Measurements from ENCODE around the gene PKHD1. TPM values are rescaled to one million over a fixed set of nuclear protein-coding genes. Genes with fewer than 3 reads are reported as not detected.

PKHD1 gene
- total and polyA plus RNA-seq, 2 of the 8 experiments (the other 6 are each of a cell fraction or from before 2014, with no cell fraction given) = 0.06 to 0.09 TPM

GRCh38 chr6:52074155-52074554 is 13.3 kb downstream of the PKHD1 start (continued):
- no peak for TF ChIP-seq BCL11A (IDR thresholded peaks at IDR 0.05; ENCODE audit: low read depth in 2 of 2, low read length in 2 of 2)
- no peak for TF ChIP-seq SAP30 (IDR thresholded peaks at IDR 0.05; ENCODE audit: insufficient read depth, insufficient replicate concordance, low read length)
- no peak for TF ChIP-seq CHD2 (IDR thresholded peaks at IDR 0.05; ENCODE audit: low read length)
- TF ChIP-seq TBP (IDR thresholded peaks at IDR 0.05; ENCODE audit: low read depth, low read length) = no peak
- no peak for TF ChIP-seq ZNF274 (IDR thresholded peaks at IDR 0.05; ENCODE audit: borderline replicate concordance, extremely low read depth, low read length)

Measured in H1 (cell line).